HL-60 (cell line): ENCODE data around the gene SNAPC4.

Experiments
- DNase-seq, 2 experiments: peaks; one replicate each; pipeline ENCODE4 v3.0.0-alpha.2; 2010 to 2020; ENCODE audit warnings: low read depth in 1 of 2, low spot score in 1 of 2
- H3K27ac ChIP-seq: fragments of 250-450 bp; sonication (Bioruptor Pico); replicated peaks from 2 replicates; pipeline ENCODE4 v1.5.1; 2020; ENCODE audit warnings: mild to moderate bottlenecking, moderate library complexity
- H3K27me3 ChIP-seq: fragments of 250-450 bp; sonication (Bioruptor Pico); 2 replicates; pipeline ENCODE4 v1.5.1; 2021; ENCODE audit warnings: mild to moderate bottlenecking, moderate library complexity; ENCODE audit not compliant: insufficient read depth, poor library complexity, severe bottlenecking
- H3K4me3 ChIP-seq: replicated peaks from 2 replicates; pipeline ENCODE4 v1.5.1; 2011; ENCODE audit warnings: mild to moderate bottlenecking, control low read depth, low read length; ENCODE audit not compliant: insufficient read depth
- CTCF ChIP-seq: IDR thresholded peaks from one replicate; pipeline ENCODE4 v1.5.1; 2011; ENCODE audit warnings: low read length, control low read depth, inconsistent platforms; ENCODE audit not compliant: insufficient read depth
- GABPA ChIP-seq: IDR thresholded peaks from 2 replicates; pipeline ENCODE4 v1.6.1; 2012; ENCODE audit warnings: low read depth
- POLR2AphosphoS5 ChIP-seq: IDR thresholded peaks from 2 replicates; pipeline ENCODE4 v1.6.1; 2012; ENCODE audit warnings: low read depth
- REST ChIP-seq: IDR thresholded peaks from 2 replicates; pipeline ENCODE4 v1.6.1; 2012; ENCODE audit warnings: low read depth; ENCODE audit not compliant: insufficient replicate concordance
- SPI1 ChIP-seq: IDR thresholded peaks from 2 replicates; pipeline ENCODE4 v1.6.1; 2012; ENCODE audit warnings: low read depth, mild to moderate bottlenecking, borderline replicate concordance

The SNAPC4 gene

GRCh38 chr9:136359774-136360718 is 39.9 kb downstream of the SNAPC4 start:
- H3K27ac ChIP-seq, result no peak overlapping the region
- DNase-seq, result no peak

GRCh38 chr9:136358888-136359287 is 41.1 kb downstream of the SNAPC4 start:
- TF ChIP-seq REST (no peak), POLR2AphosphoS5 (no peak)
- Histone ChIP-seq H3K27ac (no peak overlapping the region), H3K27me3 (no peaks in the 10 kb centered on the region), H3K4me3 (no peak overlapping the region)
- no peak for DNase-seq

More at GRCh38 chr9:136359774-136360718, 39.9 kb downstream of the SNAPC4 start:
- TF ChIP-seq CTCF (no peak), REST (no peak)
- Histone ChIP-seq H3K4me3 (no peak overlapping the region), H3K27me3 (no peaks in the 10 kb centered on the region)

- Histone ChIP-seq H3K27me3 (no peaks in the 10 kb centered on the region), H3K4me3 (no peak overlapping the region), H3K27ac (no peak overlapping the region)
- no peak for DNase-seq
- no peak for TF ChIP-seq POLR2AphosphoS5
- TF ChIP-seq GABPA, result no peak
- TF ChIP-seq REST, result no peak
- TF ChIP-seq CTCF, result no peak
- no peak for TF ChIP-seq SPI1
Measured at GRCh38 chr9:136358016-136358415, 42.0 kb downstream of the SNAPC4 start.
